K562 (cell line): ENCODE data around the gene ST8SIA4. TPM values are rescaled to one million over a fixed set of nuclear protein-coding genes. Genes with fewer than 3 reads are reported as not detected.

ENCODE experiments used
- ATAC-seq: fragments of 200-7000 bp; cut with Tn5 transposase; 3 replicates; pipeline ENCODE4 v1.9.1; 2020; ENCODE audit warnings: moderate library complexity
- BruUV-seq: library from RNA; stranded (reverse); fragments of 400-500 nt; replicated peaks from 2 replicates; lab custom pipeline; 2021; lab: Mats Ljungman, UMichigan
- CTCF ChIA-PET: fragments of 300-600 bp; formaldehyde crosslinking; extraction: SDS; loops from one replicate; lab custom pipeline; 2021; ENCODE audit warnings: low intra/inter-chr PET ratio; lab: Yijun Ruan, JAX
- POLR2A ChIA-PET: fragments of 300-600, 350-650 bp; sonication (Branson Sonifier 250); formaldehyde crosslinking; extraction: SDS; loops from one replicate; lab custom pipeline; 2021; ENCODE audit warnings: antibody characterized with exemption, inconsistent platforms; lab: Yijun Ruan, JAX
- DNase-seq, 4 experiments: peaks; one replicate each; pipeline versions ENCODE4 v3.0.0 to v3.0.0-alpha.2; 2011 to 2018; ENCODE audit warnings: low spot score in 3 of 4, mixed read lengths in 3 of 4; ENCODE audit errors: extremely low read depth in 1 of 4
- FAIRE-seq: peaks from 2 replicates; lab custom pipeline; 2011; peaks lifted over from hg19 to GRCh38; lab: Jason Lieb, UNC
- H2AFZ ChIP-seq: 2 replicates; pipeline ENCODE4 v1.6.0; 2011; ENCODE audit warnings: low read depth, low read length, control low read depth, inconsistent platforms
- H3K27ac ChIP-seq: fragments of 200-600 bp; 3 replicates; pipeline ENCODE4 v1.8.0; 2011; ENCODE audit warnings: low read depth, mild to moderate bottlenecking, control low read depth, inconsistent platforms, low read length, moderate library complexity, mixed read lengths; ENCODE audit errors: extremely low read depth
- H3K27me3 ChIP-seq, 2 experiments: fragments of 300-600 bp in 1 of 2; 2 replicates in 1 of 2; 3 replicates in 1 of 2; pipeline versions ENCODE4 v1.6.0 to v1.8.0; 2011; ENCODE audit warnings: inconsistent platforms in 2 of 2, low read length in 2 of 2, mild to moderate bottlenecking in 1 of 2, mixed read lengths in 1 of 2, moderate library complexity in 1 of 2; ENCODE audit not compliant: control insufficient read depth in 2 of 2, insufficient read depth in 2 of 2
- H3K36me3 ChIP-seq: fragments of 300-600 bp; 3 replicates; pipeline ENCODE4 v1.8.0; 2011; ENCODE audit warnings: mild to moderate bottlenecking, low read length, inconsistent platforms; ENCODE audit not compliant: control insufficient read depth, insufficient read depth
- H3K4me1 ChIP-seq, 2 experiments: fragments of 200-600 bp in 1 of 2; replicated peaks in 1 of 2; 2 replicates in 1 of 2; 3 replicates in 1 of 2; pipeline versions ENCODE4 v1.5.1 to v1.8.0; 2011; ENCODE audit warnings: inconsistent platforms in 2 of 2, low read length in 2 of 2, mild to moderate bottlenecking in 1 of 2, mixed read lengths in 1 of 2, moderate library complexity in 1 of 2; ENCODE audit not compliant: control insufficient read depth in 2 of 2, insufficient read depth in 2 of 2
- H3K4me2 ChIP-seq: 2 replicates; pipeline ENCODE4 v1.6.1; 2011; ENCODE audit warnings: low read length, control low read depth, inconsistent platforms, mixed read lengths; ENCODE audit not compliant: insufficient read depth
- H3K4me3 ChIP-seq: fragments of 200-600 bp; sonication (generic), shearing (Covaris generic); 2 replicates; pipeline ENCODE4 v1.5.1; 2016; ENCODE audit warnings: control low read depth, inconsistent platforms
- H3K79me2 ChIP-seq: fragments of 200-600 bp; 3 replicates; pipeline ENCODE4 v1.8.0; 2011; ENCODE audit warnings: low read length, inconsistent platforms; ENCODE audit not compliant: control insufficient read depth, insufficient read depth
- H3K9ac ChIP-seq, 2 experiments: 2 replicates each; pipeline versions ENCODE4 v1.6.0 to v1.6.1; 2011; ENCODE audit warnings: low read depth in 2 of 2, low read length in 2 of 2, control low read depth in 1 of 2, inconsistent platforms in 1 of 2, mild to moderate bottlenecking in 1 of 2, mixed read lengths in 1 of 2; ENCODE audit not compliant: insufficient read depth in 1 of 2
- H3K9me1 ChIP-seq: one replicate; pipeline ENCODE4 v1.6.0; 2011; ENCODE audit warnings: inconsistent platforms, mild to moderate bottlenecking, low read length, moderate library complexity; ENCODE audit not compliant: control insufficient read depth, insufficient read depth
- H3K9me3 ChIP-seq: replicated peaks from 2 replicates; pipeline ENCODE4 v1.5.1; 2011; ENCODE audit warnings: low read depth, low read length, inconsistent platforms; ENCODE audit not compliant: control insufficient read depth, insufficient read depth
- H4K20me1 ChIP-seq: replicated peaks from 2 replicates; pipeline ENCODE4 v1.6.1; 2011; ENCODE audit warnings: low read length, inconsistent platforms, mixed read lengths; ENCODE audit not compliant: control insufficient read depth, insufficient read depth
- ARID1B ChIP-seq: fragments of 450-650 bp; IDR thresholded peaks from 2 replicates; pipeline ENCODE4 v1.6.1; 2016; ENCODE audit warnings: antibody characterized with exemption, mild to moderate bottlenecking, inconsistent platforms
- HINFP ChIP-seq: fragments of 450-650 bp; conservative IDR thresholded peaks from 2 replicates; pipeline ENCODE4 v1.6.1; 2016; ENCODE audit warnings: missing genetic modification characterization, low read depth, mild to moderate bottlenecking, control low read depth, missing compliant biosample characterization
- HMGN3 ChIP-seq: IDR thresholded peaks from 2 replicates; pipeline ENCODE4 v1.6.1; 2011; ENCODE audit warnings: borderline replicate concordance, low read depth, mild to moderate bottlenecking, mixed read lengths, low read length; ENCODE audit not compliant: insufficient read length; ENCODE audit errors: extremely low read depth
- LCOR ChIP-seq: sonication (generic); formaldehyde crosslinking; IDR thresholded peaks from 2 replicates; pipeline ENCODE4 v1.8.0; 2022; ENCODE audit warnings: mild to moderate bottlenecking, missing genetic modification reagents
- POLR2A ChIP-seq: fragments of 450-650 bp; conservative IDR thresholded peaks from 2 replicates; pipeline ENCODE4 v1.6.1; 2016
- RB1 ChIP-seq: fragments of 450-650 bp; IDR thresholded peaks from 2 replicates; pipeline ENCODE4 v1.6.1; 2017; ENCODE audit warnings: low read depth, mild to moderate bottlenecking
- SP1 ChIP-seq: sonication (generic); formaldehyde crosslinking; IDR thresholded peaks from 2 replicates; pipeline ENCODE4 v1.8.1; 2022; ENCODE audit warnings: mild to moderate bottlenecking, missing genetic modification reagents
- TCFL5 ChIP-seq: fragments of 250-450 bp; sonication (Bioruptor Pico); conservative IDR thresholded peaks from 2 replicates; pipeline ENCODE4 v1.6.1; 2021; ENCODE audit warnings: mild to moderate bottlenecking, moderate library complexity, matching md5 sums
- U2AF2 ChIP-seq: fragments of 200-400 bp; formaldehyde crosslinking; optimal IDR thresholded peaks from 2 replicates; pipeline ENCODE3; 2017; ENCODE audit warnings: low read depth, mild to moderate bottlenecking, low read length
- ZBTB2 ChIP-seq: fragments of 450-650 bp; IDR thresholded peaks from 2 replicates; pipeline ENCODE4 v1.6.1; 2016; ENCODE audit warnings: antibody characterized with exemption
- ZNF584 ChIP-seq: fragments of 200-800 bp; sonication (Bioruptor generic); IDR thresholded peaks from 2 replicates; pipeline ENCODE4 v1.6.1; 2016; ENCODE audit warnings: low read depth, mild to moderate bottlenecking, missing genetic modification characterization, missing compliant biosample characterization
- ZNF764 ChIP-seq: fragments of 250-450 bp; sonication (Bioruptor Pico); IDR thresholded peaks from 2 replicates; pipeline ENCODE4 v1.4.0; 2020; ENCODE audit warnings: low read depth, mild to moderate bottlenecking, moderate library complexity
- ZNF77 ChIP-seq: fragments of 250-450 bp; sonication (Bioruptor Pico); IDR thresholded peaks from 2 replicates; pipeline ENCODE4 v1.5.0; 2020
- WGBS: fragments of 100-300 bp; shearing (Covaris generic); methylation state at CpG from one replicate; pipeline ENCODE4 v1.1.6; 2016; ENCODE audit warnings: low coverage, mixed read lengths; ENCODE audit not compliant: insufficient coverage; ENCODE audit errors: missing lambda C conversion rate; 5-methylcytosine and 5-hydroxymethylcytosine counted together
- in situ Hi-C: fragments of 300-500 bp; cut with MboI; formaldehyde crosslinking; loops from 4 replicates; pipeline ENCODE4 v1.15.0; 2018; ENCODE audit warnings: inconsistent platforms, mixed read lengths
- intact Hi-C: fragments of 100-400 bp; cut with micrococcal nuclease; formaldehyde crosslinking; loops from 2 replicates; pipeline ENCODE4 v1.14.2; 2022
- polyA plus RNA-seq, 8 experiments: library from polyadenylated mRNA; depleted of rRNA in 4 of 8; stranded (reverse) in 5 of 8; unstranded in 3 of 8; fragments of >200 nt; fragmentation: Nextera tagmentation in 2 of 8; fragmentation: Illumina TruSeq in 1 of 8; extraction: Ambion mirVana in 2 of 8; extraction: Trizol in 1 of 8; gene quantifications; 2 replicates each; pipeline versions ENCODE4 v1.2.1 to v1.2.3, GENCODE V29; 2011 to 2014; ENCODE audit warnings: inconsistent platforms in 1 of 8, missing spikeins in 1 of 8
- total RNA-seq, 7 experiments: library from RNA; depleted of rRNA in 6 of 7; stranded (reverse); fragments of >200 nt in 6 of 7; fragmentation: Illumina TruSeq in 2 of 7; extraction: Trizol in 2 of 7; gene quantifications; 2 replicates each; pipeline versions ENCODE4 v1.2.1 to v1.2.3, GENCODE V29; 2011 to 2021; ENCODE audit warnings: low replicate concordance in 1 of 7
- TF ChIP-seq, protein P1 (sequence below): fragments of 250-450 bp; sonication (Bioruptor Pico); IDR thresholded peaks from 2 replicates; pipeline ENCODE4 v1.6.1; 2021; ENCODE audit warnings: mild to moderate bottlenecking

The ST8SIA4 gene
- total and polyA plus RNA-seq, 9 of the 15 experiments (the other 6 are each of a cell fraction or from before 2014, with no cell fraction given), result 0.22 to 2.0 (median 0.54) TPM

- Histone ChIP-seq H3K36me3 (no peaks in the 10 kb centered on the region), H2AFZ (peak overlapping the region; percentile 24; the same call in 1 of the 2 replicates), H3K4me3 (no peak overlapping the region), H3K9me3 (no peaks in the 10 kb centered on the region; the same call in 1 of the 2 replicates), H3K27me3 (no peaks in the 10 kb centered on the region), H3K9me1 (no peaks in the 10 kb centered on the region), H3K4me1 (peaks cover 0 to 8% of the 10 kb centered on the region in 2 experiments; a peak in 2 of 5 replicates), H3K9ac (no peak overlapping the region), H4K20me1 (no peaks in the 10 kb centered on the region), H3K4me2 (no peak overlapping the region), H3K27ac (no peak overlapping the region), H3K79me2 (no peaks in the 10 kb centered on the region; the same call in 2 of the 3 replicates)
- BruUV-seq, result no TSS peak
- ATAC-seq, result no peak
- TF ChIP-seq HINFP (tag) (no peak), ZBTB2 (no peak), ZNF764 (CRISPR knock-in tag) (no peak), ARID1B (no peak), TCFL5 (CRISPR knock-in tag) (no peak), LCOR (CRISPR knock-in tag) (no peak), POLR2A (no peak), ZNF77 (CRISPR knock-in tag) (no peak), ZNF584 (CRISPR knock-in tag) (no peak), U2AF2 (no peak), RB1 (no peak), SP1 (no peak), HMGN3 (no peak)
- TF ChIP-seq, protein P1, sequence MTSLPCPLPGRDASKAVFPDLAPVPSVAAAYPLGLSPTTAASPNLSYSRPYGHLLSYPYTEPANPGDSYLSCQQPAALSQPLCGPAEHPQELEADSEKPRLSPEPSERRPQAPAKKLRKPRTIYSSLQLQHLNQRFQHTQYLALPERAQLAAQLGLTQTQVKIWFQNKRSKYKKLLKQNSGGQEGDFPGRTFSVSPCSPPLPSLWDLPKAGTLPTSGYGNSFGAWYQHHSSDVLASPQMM (CRISPR knock-in tag), result no peak
- intact Hi-C loops, result loop anchor here (10.0 kb wide), 1 partner anchor 291 kb away; no protein-coding TSS in a partner anchor
- 5% methylated on average over 4 of the region's 6 CpGs for WGBS
- ChIA-PET POLR2A (interaction anchor here (0.7 kb wide), 1 partner anchor 11 kb away, joined by 3 read pairs; no protein-coding TSS in a partner anchor), CTCF (no interaction called here)
- FAIRE-seq, result no peak
- in situ Hi-C loops, result no loop called here
- DNase-seq, result no peak
Observed at GRCh38 chr5:100905259-100905914, 2.3 kb upstream of the ST8SIA4 start.
